ENCODE results near the gene CSF1R.

The CSF1R gene

DNA sequence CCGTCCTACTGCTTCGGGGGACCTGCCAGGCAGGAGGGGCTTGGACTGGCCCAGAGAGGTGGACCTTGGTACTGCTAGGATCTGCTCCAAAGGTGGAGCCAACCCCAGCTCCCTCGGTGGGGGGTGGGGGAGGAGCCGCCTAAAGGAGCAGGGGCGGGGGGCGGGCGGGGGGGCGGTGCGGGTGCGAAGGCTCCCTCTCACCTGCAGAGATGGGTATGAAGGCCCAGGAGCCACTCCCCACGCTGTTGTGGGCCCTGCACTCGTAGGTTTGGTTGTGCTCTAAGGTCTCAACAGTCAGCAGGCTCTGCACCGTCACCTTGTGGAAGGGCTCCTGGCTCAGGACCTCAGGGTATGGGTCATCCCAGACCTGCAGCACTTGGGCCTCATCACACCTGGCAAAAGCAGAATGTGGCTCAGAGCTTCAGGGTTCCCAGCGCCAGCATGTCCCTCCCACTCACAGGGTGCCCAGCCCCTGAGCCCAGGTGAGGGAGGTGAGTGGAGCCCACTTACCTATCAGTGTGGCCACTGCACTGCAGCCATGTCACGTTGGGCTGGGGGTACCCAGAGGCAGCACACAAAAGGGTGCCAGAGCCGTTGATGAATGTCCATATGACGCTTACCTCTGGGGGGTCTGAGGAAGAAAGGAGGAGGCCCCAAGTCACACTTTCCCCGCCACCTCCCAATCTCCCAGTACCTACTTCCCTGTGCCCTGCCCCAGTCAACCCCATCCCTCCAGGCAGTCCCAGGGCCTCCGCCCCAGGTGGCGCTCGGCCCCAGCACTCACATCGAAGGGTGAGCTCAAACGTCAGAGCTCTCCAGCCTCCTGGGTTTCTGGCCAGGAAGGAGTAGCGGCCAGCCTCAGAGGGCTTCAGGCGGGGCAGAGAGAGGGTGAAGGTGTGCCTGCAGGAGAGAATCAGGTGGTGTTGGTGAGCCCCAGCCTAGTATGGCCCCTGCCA lies 16.4 kb downstream of the CSF1R start:
- no peak for DNase-seq

DNA sequence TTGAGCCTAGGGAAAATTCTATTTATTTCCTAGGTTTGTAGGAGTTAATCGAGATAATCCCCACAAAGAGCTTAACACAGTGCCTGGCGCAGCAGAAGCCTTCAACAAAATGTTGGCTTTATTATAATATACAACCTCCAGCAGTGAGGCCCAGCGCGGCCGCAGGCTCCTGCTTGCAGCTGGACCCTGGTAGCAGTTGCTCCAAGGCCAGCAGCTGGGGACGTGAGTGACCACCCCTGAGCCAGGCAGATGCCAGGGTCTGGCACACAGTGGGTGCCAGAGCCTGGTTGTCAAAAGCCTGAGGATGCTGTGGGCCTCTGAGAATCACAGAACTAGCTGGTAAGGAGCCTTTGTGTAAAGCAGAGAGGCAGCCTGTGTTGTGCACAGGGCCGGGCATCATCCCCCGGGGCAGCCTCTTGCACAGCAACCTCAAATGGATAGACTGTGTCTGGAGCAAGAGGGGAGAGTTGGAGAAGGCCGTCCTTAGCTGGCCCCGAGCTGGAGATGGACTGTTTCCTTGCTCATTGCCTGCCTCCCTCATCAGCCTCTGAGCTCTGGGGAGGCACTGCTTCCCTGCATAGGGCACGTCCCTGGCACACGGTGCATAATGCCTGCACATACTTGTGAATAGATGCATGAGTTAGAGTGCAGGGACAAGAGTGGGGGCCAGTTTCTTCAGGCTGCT lies 17.3 kb downstream of the CSF1R start:
- no peak for DNase-seq

DNA sequence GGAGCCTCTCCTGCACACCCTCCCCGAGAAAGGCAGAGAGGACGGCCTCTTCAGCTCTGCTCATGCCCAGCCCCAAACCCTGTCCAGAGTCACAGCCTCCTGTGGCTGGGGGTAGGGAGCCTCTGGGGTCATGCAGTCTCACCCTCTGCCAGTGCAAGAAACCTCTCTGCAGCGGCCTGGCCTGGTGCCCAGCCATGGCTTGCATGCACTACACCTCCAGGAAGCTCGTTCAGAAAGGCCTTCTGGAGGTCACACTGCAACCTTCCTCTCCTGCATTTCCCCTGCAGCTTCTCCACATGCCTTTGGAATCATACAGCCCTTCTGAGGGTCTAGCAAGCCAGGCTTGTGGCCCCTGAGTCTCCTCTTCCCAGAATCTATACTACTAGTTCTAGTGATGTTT lies 17.9 kb downstream of the CSF1R start:
- no peak for DNase-seq

DNA sequence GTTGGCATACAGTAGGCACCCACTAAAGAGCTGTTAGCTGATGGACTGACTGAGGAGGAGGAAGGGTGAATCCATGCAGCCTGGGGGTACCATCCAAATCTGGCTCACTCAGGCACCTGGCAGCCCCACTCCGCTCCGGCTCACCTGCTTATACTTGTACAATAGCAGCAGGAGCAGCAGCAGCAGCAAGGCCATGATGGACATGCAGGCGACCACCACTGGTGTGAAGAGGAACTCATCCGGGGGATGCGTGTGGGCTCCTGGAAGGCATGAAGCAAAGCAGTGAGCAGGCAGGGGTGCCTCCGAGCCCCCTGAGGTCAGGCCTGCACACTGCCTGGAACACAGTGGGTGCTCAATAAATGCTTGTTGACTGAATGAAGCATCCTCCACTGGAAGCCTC lies 18.3 kb downstream of the CSF1R start:
- no peak for DNase-seq

DNA sequence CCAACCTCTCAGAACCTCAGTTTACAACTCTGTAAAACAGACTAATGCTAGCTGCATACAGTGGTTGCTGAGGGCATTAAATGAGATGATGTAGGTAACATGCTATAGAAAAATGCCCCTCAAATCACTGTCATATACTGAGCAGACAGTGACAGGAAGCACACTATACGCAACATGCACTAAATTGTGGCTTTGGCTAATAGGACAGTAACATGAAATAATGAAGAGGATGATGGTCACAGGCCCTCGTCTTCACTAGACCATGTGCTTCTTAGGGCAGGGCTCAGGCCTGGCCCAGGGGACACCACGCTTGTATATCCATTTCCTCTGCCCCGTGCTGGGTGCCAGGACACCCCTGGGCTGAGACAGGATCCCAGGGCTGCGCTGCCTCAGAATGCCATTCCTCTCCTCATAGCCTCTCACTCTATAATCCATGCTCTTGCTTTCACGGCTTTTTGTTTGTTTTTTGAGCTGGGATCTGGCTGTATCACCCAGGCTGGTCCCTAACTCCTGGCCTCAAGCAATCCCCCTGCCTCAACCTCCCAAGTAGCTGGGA lies 18.9 kb downstream of the CSF1R start:
- DNase-seq = peak; percentile 16

DNA sequence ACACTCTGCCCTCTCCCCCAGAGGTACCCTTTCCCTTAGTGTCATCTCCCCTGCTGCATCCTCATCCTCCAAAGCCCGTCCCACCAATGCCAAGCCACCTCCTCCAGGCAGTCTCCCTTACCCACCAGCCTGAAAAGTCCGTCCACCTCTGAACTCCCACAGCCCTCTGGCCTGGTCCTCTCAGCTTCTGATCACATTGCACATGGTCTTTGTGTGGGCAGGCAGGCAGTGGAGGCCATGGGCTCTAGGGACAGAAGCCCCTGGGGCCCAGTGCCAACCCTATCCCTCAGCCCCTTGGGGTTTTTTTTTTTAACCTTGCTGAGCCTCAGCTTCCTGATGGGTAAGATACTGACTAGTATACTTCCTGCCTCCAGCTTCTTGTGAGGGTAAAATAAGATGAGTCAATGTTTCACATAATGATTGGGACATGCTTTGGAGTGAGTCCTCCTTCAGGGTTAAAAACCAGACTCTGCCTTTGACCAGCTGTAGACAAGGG lies 19.4 kb downstream of the CSF1R start:
- DNase-seq = peak; percentile 80

DNA sequence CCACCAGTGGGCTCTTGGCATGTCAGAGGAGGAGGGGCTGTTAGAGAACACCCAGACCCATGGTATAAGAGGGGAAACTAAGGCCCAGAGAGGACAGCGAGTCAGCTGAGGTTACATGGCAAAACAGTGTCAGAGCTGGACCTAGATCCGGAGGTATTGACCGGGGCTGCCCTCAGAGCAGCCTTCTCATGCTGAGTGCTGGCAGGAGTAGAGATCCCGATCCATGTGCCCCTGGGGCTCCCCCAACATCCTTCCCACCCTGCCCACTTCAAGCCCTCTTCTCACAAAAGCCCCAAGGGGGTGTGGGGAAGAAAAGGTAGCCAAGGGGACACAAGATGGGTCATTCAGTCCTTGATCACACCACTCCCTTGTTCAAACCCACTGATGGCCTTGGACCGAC lies 19.9 kb downstream of the CSF1R start:
- no peak for DNase-seq

DNA sequence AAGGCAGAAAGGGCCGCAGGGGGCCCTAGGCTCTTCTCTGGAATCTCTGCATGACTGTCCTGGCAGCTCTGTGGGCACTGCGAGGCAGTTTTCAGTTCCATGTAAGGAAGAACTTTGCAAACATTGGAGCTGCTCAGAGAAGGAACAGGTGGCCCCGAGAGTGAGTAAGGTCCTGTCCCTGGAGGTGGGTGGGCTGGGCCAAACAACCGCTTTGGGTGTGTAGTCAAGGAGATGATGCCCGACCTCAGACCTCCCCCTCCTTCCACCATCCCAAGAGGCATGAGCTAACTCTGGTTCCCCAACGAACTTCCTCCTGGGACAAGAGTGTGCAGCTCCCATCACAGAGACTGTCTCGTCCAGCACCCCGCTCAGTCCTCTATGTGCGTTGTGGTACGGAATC lies 20.5 kb downstream of the CSF1R start:
- no peak for DNase-seq

DNA sequence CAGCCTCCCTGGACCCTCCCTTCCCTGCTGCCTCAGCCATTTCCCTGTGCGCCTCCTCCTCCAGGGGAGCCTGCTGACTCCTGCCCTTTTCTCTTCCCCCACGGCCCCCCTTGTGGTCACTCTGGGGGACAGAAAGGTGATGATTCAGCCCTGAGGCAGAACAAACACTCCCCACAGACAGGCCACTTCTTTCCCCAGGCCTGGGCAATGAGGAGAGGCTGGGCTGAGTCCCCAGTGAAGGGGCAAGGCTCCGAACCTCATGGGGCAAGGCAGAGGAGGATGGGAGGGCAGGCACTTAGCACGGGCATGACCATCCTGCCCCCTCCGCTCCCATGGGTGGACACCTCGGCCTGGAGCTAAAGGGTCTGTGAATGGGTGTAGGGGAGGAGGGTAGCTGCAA lies 21.0 kb downstream of the CSF1R start:
- DNase-seq = no peak

DNA sequence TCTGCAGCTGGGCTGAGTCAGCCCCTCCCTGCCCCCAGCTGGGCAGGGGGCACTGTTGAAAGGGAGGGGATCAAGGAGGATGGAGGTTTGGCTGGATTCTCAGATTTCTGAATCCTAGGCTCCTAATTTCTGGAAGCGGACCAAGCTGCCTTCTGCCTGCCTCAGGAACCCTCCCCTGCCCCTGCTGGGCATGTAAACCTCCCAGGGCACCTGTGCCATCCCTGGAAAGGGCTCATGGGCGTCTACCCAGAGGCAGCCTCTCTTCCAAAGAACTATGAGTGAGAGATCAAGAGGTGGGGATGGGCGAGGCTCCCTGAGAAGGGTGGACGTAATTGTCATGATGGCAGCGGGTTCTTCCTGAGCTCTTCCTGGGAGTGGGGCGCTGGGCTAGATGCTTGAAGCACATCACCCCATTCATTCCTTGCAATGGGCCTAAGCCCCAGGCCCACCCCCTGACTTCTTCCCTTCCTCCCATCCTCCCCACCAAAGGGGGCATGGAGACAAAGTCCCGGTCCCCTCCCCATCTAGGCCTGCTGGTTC lies 21.6 kb downstream of the CSF1R start:
- no peak for DNase-seq

DNA sequence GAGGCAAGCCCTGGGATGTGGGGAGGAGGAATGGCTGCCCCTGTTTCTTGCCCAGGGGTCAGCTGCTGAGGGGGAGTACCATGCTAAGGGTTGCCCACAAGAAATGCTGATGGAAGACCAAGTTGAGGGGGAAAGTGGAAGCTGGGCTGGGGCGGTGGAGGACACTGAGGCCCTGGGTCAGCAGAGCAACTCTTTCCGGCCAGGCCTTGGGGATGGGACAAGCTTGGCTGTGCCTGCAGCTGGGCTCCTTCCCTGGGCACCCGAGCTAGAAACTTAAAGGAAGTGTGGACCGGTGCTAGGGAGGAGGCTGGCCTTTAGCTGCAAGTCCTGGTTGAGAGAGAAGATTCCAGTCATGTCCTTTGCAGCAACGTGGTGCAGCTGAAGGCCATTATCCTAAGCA lies 22.7 kb downstream of the CSF1R start:
- DNase-seq = no peak

DNA sequence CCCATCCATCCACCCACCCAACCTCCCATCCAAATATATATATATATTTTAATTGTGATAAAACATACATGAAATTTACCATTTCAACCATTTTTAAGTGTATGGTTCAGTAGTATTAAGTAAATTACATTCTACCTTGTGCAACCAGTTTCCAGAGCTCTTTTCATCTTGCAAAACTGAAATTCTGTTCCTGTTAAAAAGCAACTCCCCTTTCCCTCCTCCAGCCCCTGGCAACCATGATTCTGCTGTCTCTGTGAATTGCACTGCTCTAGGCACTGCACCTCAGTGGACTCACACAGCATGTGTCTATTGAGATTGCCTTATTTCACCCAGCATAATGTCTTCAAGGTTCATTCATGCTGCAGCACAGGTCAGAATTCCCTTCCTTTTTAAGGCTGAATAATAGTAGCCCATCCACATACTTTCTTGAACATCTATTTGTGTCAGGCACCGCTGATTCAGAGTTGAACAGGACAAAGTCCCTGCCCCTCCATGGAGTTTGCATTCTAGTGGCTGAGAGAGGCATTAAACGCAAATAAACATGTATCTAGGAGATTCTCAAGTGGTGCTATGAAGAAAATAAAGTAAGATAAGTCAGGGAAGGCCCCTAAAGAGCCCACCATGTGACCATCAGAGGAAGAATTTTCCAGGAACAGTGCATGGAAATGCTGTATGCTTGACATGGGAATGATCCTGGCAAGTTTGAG lies 24.0 kb downstream of the CSF1R start:
- DNase-seq = no peak

DNA sequence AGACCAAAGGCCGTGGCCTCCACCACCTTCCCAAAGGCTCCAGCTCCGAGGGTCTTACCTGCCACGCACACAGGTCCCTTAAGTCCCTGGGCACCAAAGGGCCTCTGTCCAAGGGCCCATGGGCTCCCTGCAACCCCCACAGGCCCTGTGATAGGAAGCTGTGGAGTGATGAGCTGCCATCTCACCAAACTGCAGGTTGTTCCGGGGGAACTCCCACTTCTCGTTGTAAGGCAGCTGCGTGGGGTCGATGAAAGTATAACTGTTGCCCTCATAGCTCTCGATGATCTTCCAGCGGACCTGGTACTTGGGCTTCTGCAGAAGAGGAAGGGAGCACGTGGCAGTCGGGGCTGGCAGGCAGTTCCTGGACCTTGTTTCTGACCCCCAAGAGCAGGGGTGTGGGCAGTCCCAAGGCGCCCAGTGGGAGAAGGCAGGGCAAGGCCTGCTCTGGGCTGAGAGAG lies 24.8 kb downstream of the CSF1R start:
- no peak for DNase-seq

DNA sequence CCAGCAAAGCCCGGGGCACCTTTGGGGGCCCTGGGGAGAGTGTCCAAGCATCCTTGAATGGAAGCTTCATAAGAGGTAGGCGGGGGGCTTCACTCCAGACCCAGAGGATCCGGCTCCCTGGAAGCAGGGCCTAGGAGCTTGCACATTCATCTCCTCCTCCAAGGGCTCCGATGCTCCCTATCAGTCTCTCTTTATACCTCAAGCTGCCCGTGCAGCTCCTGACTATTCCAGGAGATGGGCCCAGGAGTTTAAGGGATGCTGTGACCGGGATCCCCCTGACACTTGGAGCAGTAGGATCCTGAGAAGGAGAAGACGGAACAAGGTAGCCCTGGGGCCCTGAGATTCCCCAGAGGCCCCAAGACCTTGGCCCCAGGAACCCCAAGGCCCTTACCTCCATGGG lies 25.9 kb downstream of the CSF1R start:
- no peak for DNase-seq

DNA sequence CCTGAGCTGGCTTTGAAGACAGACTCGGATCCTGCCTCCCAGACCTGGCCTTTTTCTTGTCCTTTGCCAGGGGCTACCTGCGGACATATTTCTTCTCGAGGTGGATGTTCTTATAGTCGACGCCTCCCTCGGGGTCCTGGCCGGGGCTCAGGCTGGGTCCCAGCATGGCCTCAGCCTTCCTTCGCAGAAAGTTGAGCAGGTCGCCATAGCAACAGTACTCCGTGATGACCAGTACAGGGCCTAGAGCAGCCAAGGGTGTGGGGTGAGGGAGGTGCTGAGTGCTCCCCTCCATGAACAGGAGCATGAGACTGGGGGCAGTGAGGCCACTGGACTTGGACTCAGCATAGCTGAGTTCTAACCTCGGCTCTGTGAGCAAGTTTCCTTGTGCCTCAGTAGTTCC lies 26.7 kb downstream of the CSF1R start:
- no peak for DNase-seq

DNA sequence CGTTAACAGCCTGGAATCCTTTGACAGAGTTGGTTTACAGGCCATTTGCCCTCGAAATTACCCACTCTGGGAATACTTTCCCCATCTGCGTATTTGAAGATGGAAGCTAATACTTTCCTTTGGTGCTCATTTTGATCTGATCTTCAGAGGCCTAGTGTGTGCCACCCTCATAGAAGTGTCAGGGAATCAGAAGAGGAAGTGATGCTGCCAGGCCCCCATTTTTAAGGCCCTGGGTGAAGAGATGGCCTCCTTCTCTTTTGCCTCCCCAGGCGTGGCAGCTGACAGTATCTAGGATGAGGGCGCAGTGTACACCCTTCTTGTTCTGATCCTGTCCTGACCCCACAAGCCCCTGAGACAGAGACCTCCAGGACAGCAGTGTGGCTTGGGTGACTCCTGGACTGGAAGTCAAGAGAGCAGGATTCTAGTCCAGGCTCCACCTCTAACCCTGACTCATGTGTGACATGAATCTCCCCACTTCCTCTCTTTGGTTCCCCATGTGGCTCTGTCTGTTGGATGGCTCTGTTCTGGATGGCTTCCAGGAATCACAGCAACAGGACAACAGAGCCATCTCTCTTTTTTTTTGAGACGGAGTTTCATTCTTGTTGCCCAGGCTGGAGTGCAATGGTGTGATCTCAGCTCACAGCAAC lies 27.8 kb downstream of the CSF1R start:
- DNase-seq = no peak

DNA sequence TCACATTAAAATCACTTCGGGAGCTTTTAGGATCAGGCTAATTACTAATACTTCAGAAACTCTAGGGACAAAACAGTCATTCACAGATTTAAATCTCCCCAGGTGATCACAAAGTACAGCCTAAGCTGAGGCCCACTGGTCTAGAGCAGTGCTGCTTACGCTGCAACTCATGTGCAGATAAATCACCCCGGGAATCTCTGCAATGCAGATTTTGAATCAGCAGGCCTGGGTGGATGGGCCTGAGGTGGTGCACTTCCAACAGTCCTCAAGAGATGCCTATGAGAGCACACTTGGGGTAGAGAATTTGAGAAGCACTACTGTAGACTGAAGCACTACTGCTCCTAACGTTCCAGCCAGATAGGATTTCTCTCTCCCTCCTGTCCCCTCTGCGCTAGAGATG lies 28.4 kb downstream of the CSF1R start:
- DNase-seq = no peak

DNA sequence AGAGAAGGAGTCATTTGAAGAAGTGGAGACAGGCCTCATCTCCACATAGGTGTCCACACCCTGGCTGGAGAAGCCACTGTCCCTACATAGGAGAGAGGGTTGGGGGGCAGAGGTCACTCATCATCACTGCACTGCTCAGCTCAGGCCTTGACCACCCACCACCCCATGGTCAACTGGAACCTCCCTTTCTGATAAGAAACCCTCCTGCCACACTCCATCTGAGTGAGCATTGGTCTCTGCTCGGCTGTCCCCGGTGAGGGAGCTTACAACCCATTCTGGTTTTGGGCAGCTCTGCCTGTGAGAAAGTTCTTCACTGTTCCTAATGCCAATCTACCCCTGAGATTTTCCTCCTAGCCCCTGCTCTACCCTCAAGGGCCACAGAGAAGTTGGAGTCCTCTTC lies 28.8 kb downstream of the CSF1R start:
- no peak for DNase-seq

DNA sequence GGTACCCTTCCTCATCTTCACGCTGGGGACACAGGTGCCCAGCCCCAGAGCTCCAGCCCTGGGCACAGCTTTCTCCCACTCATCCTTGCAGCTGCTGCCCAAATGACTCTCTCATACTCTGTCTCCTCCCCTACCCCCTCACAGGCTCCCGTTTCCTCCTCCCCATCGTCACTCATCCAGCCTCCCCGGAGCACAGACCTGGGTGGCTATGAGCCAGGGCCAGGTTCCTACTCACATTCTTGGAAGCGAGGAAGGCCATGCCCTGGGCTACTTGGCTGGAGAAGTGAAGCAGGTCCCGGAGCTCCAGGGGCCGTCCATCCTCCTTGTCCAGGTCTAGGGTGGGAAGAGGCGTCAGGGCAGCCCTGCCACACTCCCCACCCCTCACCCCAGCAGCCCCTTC lies 29.3 kb downstream of the CSF1R start:
- DNase-seq = no peak

DNA sequence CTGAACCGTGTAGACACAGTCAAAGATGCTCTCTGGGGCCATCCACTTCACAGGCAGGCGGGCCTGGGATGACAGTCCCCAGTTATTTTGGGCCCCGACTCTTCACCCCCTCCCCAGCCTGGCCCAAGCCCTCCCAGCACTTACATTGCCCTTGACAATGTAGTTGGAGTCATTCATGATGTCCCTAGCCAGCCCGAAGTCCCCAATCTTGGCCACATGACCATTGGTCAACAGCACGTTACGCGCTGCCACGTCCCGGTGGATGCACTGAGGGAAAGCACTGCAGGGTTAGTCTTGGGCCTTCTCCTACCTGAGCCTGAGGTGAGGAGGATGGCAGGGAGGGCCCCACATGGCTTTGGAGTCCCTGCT lies 30.3 kb downstream of the CSF1R start:
- no peak for DNase-seq

DNA sequence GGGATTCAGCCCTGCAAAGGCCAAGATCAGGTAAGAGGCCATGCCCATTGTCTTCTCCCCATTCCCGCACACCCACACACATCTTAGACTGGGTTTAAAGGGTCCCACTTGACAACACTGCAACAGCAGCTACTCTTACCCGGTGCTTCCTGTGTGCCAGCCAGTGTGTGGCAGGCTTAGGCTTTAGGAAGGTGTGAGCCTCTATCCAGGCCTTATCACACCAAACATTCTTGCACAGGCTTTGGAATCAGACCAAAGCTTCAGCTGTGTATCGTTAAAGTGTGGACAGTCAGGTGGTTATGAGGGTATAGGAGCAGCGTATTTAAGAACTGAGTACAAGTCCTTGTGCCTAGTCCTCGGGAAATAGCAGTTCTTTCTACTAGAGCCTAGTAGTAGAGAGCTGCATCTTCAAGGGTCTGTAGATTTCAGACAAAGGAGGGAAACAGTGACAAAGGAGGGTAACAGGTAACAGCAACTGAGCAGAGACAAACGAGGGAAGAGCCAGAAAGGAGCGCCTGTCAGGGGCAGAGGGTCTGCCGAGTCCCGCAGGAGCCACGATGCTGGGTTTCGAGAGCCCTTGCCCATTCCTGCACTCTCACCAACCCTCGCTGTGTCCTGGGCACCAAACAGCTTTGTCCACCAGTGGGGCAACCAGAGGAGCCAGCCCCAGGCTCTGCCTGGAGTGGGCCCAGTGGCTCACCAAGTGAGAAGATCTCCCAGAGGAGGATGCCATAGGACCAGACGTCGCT lies 30.9 kb downstream of the CSF1R start:
- DNase-seq = no peak

DNA sequence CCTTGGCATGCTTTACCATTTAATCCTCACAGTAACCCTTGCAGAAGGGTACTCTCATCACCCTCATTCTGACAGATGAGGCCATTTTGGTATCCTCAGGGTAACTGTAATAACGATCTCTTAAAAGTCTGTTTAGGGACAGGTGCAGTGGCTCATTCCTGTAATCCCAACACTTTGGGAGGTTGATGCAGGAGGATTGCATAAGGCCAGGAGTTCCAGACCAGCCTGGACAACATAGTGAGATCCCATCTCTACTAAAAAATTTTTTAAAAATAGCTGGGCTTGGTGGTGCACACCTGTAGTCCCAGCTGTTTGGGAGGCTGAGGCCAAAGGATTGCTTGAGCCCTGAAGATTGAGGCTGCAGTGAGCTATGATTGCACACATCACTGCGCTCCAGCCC lies 31.8 kb downstream of the CSF1R start:
- no peak for DNase-seq
